Central memory CD8-positive, alpha-beta T cell (primary cell): ENCODE results near the gene FHIT.

ENCODE experiments used
- ATAC-seq: fragments of 150-1000 bp; cut with Tn5 transposase; replicated peaks from 2 replicates; pipeline ENCODE4 v1.10.0; 2022; ENCODE audit warnings: mild to moderate bottlenecking, moderate FRiP score, moderate number of reproducible peaks; ENCODE audit not compliant: poor library complexity, severe bottlenecking; ENCODE audit errors: extremely low read depth
- DNase-seq, 2 donors: peaks; one replicate each; pipeline ENCODE4 v3.0.0; 2021; ENCODE audit warnings: low spot score in 2 of 2
- H3K27ac Mint-ChIP-seq: one replicate; pipeline ENCODE4 v1.8.0; 2022; ENCODE audit warnings: low read depth, mild to moderate bottlenecking, moderate library complexity, mixed read lengths
- H3K27me3 Mint-ChIP-seq: one replicate; pipeline ENCODE4 v1.8.0; 2022; ENCODE audit warnings: mixed read lengths
- H3K36me3 Mint-ChIP-seq: one replicate; pipeline ENCODE4 v1.8.0; 2022; ENCODE audit warnings: mild to moderate bottlenecking, moderate library complexity, mixed read lengths; ENCODE audit not compliant: insufficient read depth
- H3K4me1 Mint-ChIP-seq: one replicate; pipeline ENCODE4 v1.8.0; 2022; ENCODE audit warnings: mixed read lengths
- H3K4me3 Mint-ChIP-seq: one replicate; pipeline ENCODE4 v1.8.0; 2022; ENCODE audit warnings: mild to moderate bottlenecking, moderate library complexity, mixed read lengths
- H3K9me3 Mint-ChIP-seq: one replicate; pipeline ENCODE4 v1.8.0; 2022; ENCODE audit warnings: mixed read lengths

Gene FHIT

DNA sequence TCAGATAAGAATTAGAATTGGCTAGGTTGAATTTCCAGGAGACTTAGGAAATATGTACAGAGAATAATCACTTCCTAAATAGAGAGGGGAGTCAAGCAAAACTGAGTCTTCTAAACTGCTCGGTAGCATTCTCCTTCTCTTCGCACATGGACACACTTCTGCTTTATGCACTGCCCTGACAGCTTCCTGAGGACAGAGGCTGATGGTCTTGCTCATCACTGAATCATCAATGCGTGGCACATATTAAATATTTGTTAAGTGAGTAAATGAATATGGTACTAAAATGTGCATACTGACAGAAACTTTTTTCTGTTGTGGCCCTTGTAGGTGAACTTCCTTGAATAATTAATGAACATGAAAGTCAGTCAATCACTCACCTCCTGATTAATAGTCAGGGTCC, 315.5 kb downstream of the FHIT start:
- no peak for DNase-seq
- ATAC-seq: no peak
- H3K4me1 Mint-ChIP-seq: no peaks in the 10 kb centered on the region

GRCh38 chr3:60933824-60934223, 317.4 kb downstream of the FHIT start:
- Mint-ChIP-seq H3K4me3 (no peak overlapping the region), H3K36me3 (peaks cover 1% of the 10 kb centered on the region), H3K27me3 (no peaks in the 10 kb centered on the region), H3K4me1 (no peaks in the 10 kb centered on the region), H3K27ac (no peak overlapping the region), H3K9me3 (peaks cover 4% of the 10 kb centered on the region)
- DNase-seq: no peak
- ATAC-seq: no peak

More for the DNA sequence above, 315.5 kb downstream of the FHIT start:
- Mint-ChIP-seq H3K27me3 (no peaks in the 10 kb centered on the region), H3K9me3 (peaks cover 4% of the 10 kb centered on the region), H3K36me3 (peaks cover 1% of the 10 kb centered on the region), H3K27ac (no peak overlapping the region), H3K4me3 (no peak overlapping the region)

DNA sequence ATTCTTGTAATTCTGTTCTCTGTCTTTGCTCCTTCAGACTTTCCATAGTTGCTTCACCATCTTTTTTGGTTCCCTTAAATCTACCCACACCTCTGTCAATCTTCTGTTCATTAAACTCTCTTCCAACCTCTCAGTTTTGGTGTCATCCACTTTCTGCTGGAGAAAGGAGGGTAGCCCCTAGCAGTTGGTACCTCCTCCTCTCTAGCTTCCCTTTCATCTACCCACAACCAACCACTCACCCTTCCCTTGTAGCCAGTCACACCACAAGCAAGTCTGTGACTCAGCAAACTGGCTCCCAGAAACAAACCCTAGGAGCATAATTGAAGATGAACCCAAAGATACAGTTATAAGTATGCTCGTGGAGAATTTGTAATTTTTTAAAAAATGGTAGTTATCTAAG, 318.6 kb downstream of the FHIT start:
- Mint-ChIP-seq H3K36me3 (no peaks in the 10 kb centered on the region), H3K4me1 (no peaks in the 10 kb centered on the region), H3K27me3 (no peaks in the 10 kb centered on the region), H3K4me3 (no peak overlapping the region), H3K9me3 (peaks cover 4% of the 10 kb centered on the region), H3K27ac (no peak overlapping the region)
- no peak for DNase-seq
- ATAC-seq: no peak

DNA sequence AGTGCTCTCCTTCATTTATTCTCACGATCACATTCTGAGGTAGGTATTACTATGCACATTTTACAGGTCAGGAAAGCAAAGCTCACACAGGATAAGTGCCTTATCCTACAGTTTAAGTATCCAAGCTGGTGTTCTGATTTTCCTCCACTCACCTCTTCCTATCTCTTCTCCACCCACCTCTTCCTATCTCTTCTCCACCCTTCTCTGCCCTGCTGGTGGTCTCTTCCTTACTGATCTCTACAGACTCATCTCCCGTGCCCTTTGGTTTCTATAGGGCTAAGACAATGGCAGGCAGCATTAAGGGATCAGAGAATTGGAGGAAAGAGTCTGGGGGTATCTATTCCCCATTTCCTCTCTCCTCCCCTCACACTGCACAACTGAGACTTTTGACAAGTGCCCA, 319.1 kb downstream of the FHIT start:
- DNase-seq (no peak), ATAC-seq (no peak)
- H3K4me1 Mint-ChIP-seq: no peaks in the 10 kb centered on the region
- no peaks in the 10 kb centered on the region for H3K36me3 Mint-ChIP-seq
- H3K4me3 Mint-ChIP-seq: no peak overlapping the region
- H3K27me3 Mint-ChIP-seq: no peaks in the 10 kb centered on the region
- no peak overlapping the region for H3K27ac Mint-ChIP-seq
- H3K9me3 Mint-ChIP-seq: peaks cover 4% of the 10 kb centered on the region

- Mint-ChIP-seq H3K36me3 (no peaks in the 10 kb centered on the region), H3K4me3 (no peak overlapping the region)
Measured at GRCh38 chr3:60931452-60931851, 319.8 kb downstream of the FHIT start.

GRCh38 chr3:60920519-60920918, 330.7 kb downstream of the FHIT start:
- no peak overlapping the region for H3K27ac Mint-ChIP-seq
- no peak for ATAC-seq
- H3K4me1 Mint-ChIP-seq: no peaks in the 10 kb centered on the region
- H3K27me3 Mint-ChIP-seq: no peaks in the 10 kb centered on the region
- DNase-seq: no peak
- H3K9me3 Mint-ChIP-seq: peaks cover 18% of the 10 kb centered on the region
- no peak overlapping the region for H3K4me3 Mint-ChIP-seq
- H3K36me3 Mint-ChIP-seq: no peaks in the 10 kb centered on the region

More at GRCh38 chr3:60931452-60931851, 319.8 kb downstream of the FHIT start:
- Mint-ChIP-seq H3K27me3 (no peaks in the 10 kb centered on the region), H3K9me3 (peaks cover 7% of the 10 kb centered on the region), H3K27ac (no peak overlapping the region), H3K4me1 (no peaks in the 10 kb centered on the region)
- no peak for ATAC-seq
- no peak for DNase-seq

- ATAC-seq: no peak
- H3K4me3 Mint-ChIP-seq: no peak overlapping the region
- H3K27ac Mint-ChIP-seq: no peak overlapping the region
Measured at GRCh38 chr3:60919296-60919695, 332.0 kb downstream of the FHIT start.

DNA sequence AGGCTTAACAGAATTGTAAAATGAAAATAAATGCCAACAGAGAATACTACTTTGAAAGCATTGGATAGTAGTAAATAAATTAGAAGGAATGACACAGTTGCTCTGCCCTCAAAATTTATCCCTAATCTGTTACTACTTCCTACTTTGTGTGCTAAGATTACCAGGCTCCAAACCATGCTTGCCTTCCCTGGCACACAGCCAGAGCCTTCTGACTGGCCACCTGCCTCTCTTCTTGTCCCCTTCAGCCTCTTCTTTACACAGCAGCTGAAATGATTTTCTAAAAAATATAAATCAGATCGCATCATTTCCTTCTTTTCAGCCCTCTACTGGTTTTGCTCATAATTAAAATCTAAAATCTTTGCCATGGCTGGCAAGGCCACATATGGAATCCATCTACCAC, 334.1 kb downstream of the FHIT start:
- H3K27ac Mint-ChIP-seq: no peak overlapping the region
- no peak overlapping the region for H3K4me3 Mint-ChIP-seq
- no peaks in the 10 kb centered on the region for H3K27me3 Mint-ChIP-seq
- H3K36me3 Mint-ChIP-seq: peaks cover 2% of the 10 kb centered on the region
- no peak for DNase-seq
- no peaks in the 10 kb centered on the region for H3K4me1 Mint-ChIP-seq
- no peak for ATAC-seq
- H3K9me3 Mint-ChIP-seq: peaks cover 20% of the 10 kb centered on the region

More at GRCh38 chr3:60919296-60919695, 332.0 kb downstream of the FHIT start:
- Mint-ChIP-seq H3K27me3 (no peaks in the 10 kb centered on the region), H3K36me3 (peaks cover under 1% of the 10 kb centered on the region), H3K9me3 (peaks cover 13% of the 10 kb centered on the region), H3K4me1 (no peaks in the 10 kb centered on the region)
- no peak for DNase-seq

DNA sequence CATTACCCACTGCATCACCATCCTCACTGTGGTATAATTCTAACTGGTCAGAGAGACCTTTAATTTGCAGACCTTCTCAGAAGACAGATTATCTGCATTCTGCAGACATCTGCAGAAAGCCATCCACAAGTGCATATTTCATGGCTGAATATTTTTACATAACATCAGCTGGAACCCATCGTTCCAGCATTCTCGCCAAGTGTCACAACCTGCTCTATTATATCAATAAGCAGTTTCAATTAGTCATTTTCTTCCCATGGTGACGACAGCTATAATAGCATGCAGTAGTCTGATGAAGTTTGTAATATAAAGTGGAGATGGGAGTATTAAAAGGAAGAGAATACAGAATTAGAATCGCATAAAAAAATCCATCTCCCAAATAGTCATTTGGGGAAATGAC, 334.7 kb downstream of the FHIT start:
- Mint-ChIP-seq H3K27me3 (no peaks in the 10 kb centered on the region), H3K4me1 (no peaks in the 10 kb centered on the region), H3K27ac (no peak overlapping the region), H3K4me3 (no peak overlapping the region), H3K36me3 (peaks cover 2% of the 10 kb centered on the region), H3K9me3 (peaks cover 26% of the 10 kb centered on the region)
- DNase-seq: no peak
- no peak for ATAC-seq

GRCh38 chr3:60913474-60913873, 337.8 kb downstream of the FHIT start:
- no peaks in the 10 kb centered on the region for H3K4me1 Mint-ChIP-seq
- peaks cover 23% of the 10 kb centered on the region for H3K9me3 Mint-ChIP-seq
- H3K36me3 Mint-ChIP-seq: peaks cover 2% of the 10 kb centered on the region
- no peak overlapping the region for H3K27ac Mint-ChIP-seq
- no peaks in the 10 kb centered on the region for H3K27me3 Mint-ChIP-seq
- no peak for DNase-seq
- no peak for ATAC-seq
- H3K4me3 Mint-ChIP-seq: no peak overlapping the region

DNA sequence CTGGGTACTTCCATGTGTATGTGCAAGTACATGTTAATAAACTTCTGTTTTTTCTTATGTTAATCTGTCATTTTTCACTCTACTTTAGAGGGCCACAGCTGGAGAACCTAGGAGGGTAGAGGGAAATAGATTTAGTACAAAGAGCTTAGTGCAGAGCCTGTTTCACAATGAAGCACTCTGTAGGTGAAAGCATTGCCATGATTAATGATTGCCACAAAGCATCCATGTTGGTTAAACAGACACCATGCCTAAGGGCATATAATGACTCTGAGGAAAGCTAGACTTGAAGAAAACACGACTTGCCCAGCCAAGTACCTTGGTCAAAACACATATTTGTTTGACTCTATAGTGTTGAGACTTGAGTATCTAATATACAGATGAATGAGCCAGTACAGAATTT, 338.4 kb downstream of the FHIT start:
- Mint-ChIP-seq H3K27ac (no peak overlapping the region), H3K36me3 (peaks cover 2% of the 10 kb centered on the region), H3K9me3 (peaks cover 19% of the 10 kb centered on the region), H3K4me3 (no peak overlapping the region), H3K27me3 (no peaks in the 10 kb centered on the region), H3K4me1 (no peaks in the 10 kb centered on the region)
- DNase-seq (no peak), ATAC-seq (no peak)

- DNase-seq (no peak), ATAC-seq (no peak)
- no peaks in the 10 kb centered on the region for H3K4me1 Mint-ChIP-seq
- H3K27me3 Mint-ChIP-seq: no peaks in the 10 kb centered on the region
- peaks cover 19% of the 10 kb centered on the region for H3K9me3 Mint-ChIP-seq
- H3K4me3 Mint-ChIP-seq: no peak overlapping the region
- H3K36me3 Mint-ChIP-seq: peaks cover 2% of the 10 kb centered on the region
- H3K27ac Mint-ChIP-seq: no peak overlapping the region
Measured at GRCh38 chr3:60912142-60912541, 339.1 kb downstream of the FHIT start.

DNA sequence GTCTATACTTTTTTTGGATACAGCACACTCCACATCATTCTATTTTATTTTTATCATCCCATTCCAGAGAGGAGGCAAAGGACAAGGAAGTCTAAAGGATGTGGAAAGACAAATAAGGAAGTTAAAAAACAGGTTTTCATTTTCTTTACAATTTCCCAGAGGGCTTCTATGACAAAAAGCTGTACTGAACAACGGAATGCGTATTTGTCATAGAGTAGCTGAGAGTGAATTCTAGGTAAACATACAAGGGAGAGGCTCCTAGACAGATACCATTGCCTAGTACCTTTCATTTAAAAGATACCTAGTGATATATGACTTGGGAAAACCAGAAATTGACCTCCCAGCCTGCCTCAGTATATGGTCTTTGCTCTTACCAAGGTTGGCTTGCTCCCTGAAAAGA, 341.7 kb downstream of the FHIT start:
- Mint-ChIP-seq H3K27ac (no peak overlapping the region), H3K4me1 (no peaks in the 10 kb centered on the region), H3K36me3 (peaks cover 2% of the 10 kb centered on the region), H3K27me3 (no peaks in the 10 kb centered on the region), H3K9me3 (peaks cover 24% of the 10 kb centered on the region), H3K4me3 (no peak overlapping the region)
- no peak for ATAC-seq
- no peak for DNase-seq

DNA sequence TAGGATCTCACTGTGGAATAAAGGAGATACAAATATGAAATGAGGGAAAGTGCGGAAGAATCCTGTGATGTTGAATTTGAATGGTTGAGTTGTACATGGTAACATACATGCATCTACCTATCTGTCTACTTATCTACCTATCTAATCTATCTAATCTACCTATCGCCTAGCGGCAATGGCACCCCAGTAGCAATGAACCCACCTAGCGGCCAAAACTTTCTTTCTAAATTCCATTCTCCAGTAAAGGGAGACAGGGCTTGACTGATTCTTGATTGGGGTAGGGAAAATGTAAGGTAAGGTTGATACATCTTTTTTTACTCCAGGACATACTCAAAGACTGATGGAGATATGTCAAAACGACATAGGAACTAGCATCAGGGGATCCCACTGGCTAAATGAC, 345.0 kb downstream of the FHIT start:
- peaks cover 9% of the 10 kb centered on the region for H3K9me3 Mint-ChIP-seq
- DNase-seq: no peak
- no peaks in the 10 kb centered on the region for H3K4me1 Mint-ChIP-seq
- ATAC-seq: no peak
- no peak overlapping the region for H3K4me3 Mint-ChIP-seq
- no peaks in the 10 kb centered on the region for H3K27me3 Mint-ChIP-seq
- no peak overlapping the region for H3K27ac Mint-ChIP-seq
- H3K36me3 Mint-ChIP-seq: no peaks in the 10 kb centered on the region
